GM21381 (cell line): Measurements from ENCODE around the gene HVCN1.
"Not testable (repeated sequence)": the region's sequence is repeated elsewhere in the genome, so short reads cannot be mapped to it uniquely, and the experiment has no call there.

Experiments used
- ATAC-seq: cut with Tn5 transposase; IDR thresholded peaks from one replicate; pipeline ENCODE4 v1.9.1; 2021; ENCODE audit warnings: mild to moderate bottlenecking, moderate library complexity; ENCODE audit not compliant: unreplicated experiment

HVCN1 gene

GRCh38 chr12:110668480-110669192 lies 20.3 kb downstream of the HVCN1 start:
- ATAC-seq = peak; percentile 11

DNA sequence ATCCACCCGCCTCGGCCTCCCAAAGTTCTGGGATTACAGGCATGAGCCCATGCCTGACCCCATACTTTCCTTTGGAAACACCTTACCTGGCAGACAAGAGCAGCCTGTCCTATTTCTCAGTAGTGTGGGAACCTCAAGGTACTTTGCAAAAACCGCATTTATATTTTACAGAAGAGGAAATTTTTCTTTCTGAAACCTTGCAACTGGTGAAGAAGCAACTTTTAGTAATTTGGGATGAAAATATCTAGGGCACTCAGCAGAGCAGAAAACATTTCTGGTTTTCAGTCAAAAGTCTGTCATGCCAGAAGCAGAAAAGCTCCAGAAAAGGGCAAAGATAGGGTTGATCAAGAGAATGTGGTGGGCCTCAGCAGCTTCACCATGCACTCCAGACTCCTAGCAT lies 21.2 kb downstream of the HVCN1 start:
- no peak for ATAC-seq

DNA sequence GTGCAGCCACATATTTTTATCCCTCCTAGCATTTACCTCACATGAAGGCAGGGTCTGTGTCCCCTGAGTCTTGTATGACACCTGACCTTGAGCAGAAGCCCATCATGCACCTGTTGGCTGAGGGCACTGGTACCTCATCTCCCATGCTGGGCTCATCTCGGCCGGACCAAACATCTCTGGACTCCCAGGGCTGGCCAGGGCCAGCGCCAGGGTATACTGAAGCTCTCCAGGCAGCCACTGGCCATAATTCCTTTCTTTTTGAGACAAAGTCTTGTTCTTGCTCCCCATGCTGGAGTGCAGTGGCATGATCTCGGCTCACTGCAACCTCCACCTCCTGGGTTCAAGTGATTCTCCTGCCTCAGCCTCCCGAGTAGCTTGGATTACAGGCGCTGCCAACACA lies 22.0 kb downstream of the HVCN1 start:
- no peak for ATAC-seq

- peak; percentile 93 for ATAC-seq
Measured at GRCh38 chr12:110661337-110661972, 27.5 kb downstream of the HVCN1 start.

DNA sequence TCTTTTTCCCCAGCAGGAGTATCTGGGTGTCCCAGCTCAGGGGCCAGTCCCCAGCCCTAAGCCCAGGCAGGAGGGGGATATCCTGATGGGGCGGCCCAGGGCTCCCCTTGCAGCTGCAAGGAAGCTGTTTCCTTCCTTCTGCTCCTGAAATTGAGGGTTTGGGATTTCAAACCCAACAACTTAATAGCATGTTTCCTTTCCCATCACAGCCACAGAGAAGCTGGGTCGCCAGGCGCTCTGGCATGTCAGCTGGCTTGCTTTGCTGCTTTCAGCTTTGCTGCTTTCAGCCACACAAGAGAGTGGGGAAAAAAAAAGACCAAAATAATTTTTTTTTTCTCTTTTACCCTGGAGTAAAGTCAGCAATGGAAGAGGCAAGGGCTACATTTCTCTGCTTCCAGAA lies 30.0 kb downstream of the HVCN1 start:
- ATAC-seq = no peak

DNA sequence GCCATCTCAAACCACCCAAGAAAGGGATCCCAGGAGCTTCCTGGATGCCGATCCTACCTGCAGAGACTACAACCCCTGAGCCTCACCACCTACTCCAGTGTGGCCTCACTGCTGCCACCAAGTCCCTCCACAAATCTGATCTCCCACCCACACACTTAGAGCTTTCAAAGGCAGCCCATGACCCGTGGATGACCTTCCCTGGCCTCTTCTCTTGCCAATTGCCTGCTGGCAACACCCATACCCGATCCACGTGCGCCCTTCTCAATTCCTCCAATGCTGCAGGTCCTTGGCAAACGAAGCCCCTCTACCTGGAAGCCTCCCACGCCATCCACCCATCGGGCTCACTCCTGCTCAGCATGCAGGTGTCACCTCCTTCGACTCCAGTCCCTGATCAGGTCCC lies 30.7 kb downstream of the HVCN1 start:
- no peak for ATAC-seq

GRCh38 chr12:110657747-110658146 lies 31.2 kb downstream of the HVCN1 start:
- ATAC-seq = no peak

GRCh38 chr12:110656071-110656655 lies 32.8 kb downstream of the HVCN1 start:
- no peak for ATAC-seq

- not testable (repeated sequence) for ATAC-seq
Measured at GRCh38 chr12:110654238-110654637, 34.7 kb downstream of the HVCN1 start.

DNA sequence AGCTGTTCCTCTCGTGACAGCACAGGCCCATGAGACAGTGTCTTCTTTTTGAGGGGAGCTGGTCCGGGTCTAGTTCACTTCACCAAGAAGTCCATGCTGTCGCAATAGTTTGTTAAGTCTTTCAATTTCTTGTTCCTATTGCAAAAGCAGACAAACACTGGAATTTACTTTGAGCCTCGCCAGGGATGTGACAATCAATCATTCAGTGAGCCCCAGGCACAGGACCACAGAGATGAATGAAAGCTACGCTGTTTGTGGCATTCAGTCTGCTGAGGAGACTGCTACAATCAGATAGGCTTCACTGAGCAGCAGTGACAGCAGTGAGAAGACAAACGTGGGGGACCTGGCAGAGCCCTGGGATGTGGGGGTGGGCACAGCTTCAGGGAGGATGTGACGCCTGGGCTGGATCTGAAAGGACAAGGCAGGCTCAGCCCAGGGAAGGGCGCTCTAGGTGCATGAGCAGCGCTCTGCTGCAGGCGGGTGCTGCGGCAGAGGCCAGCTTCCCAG lies 39.5 kb downstream of the HVCN1 start:
- no peak for ATAC-seq

DNA sequence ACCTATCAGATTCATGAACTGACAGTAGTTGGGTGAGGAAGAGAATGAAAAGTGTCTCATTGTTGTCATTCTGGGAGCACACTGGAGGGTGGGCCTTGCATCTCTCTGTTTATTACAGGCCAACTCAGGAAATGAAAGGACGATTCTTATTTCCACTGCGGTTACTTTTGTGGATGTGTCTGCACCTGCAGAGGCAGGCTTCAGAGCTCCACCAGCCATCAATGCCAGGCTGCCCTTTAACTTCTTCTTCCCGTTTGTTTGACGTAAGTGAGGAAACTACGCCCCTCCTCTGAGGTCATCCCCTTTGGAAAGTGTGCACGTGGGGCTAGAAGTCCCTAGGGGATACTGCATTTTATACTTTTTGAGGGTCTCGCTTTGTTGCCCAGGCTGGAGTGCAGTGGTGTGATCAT lies 41.3 kb downstream of the HVCN1 start:
- peak; percentile 74 for ATAC-seq

GRCh38 chr12:110641521-110641920 lies 47.4 kb downstream of the HVCN1 start:
- no peak for ATAC-seq

- no peak for ATAC-seq
Measured at GRCh38 chr12:110640275-110641025, 48.5 kb downstream of the HVCN1 start.

- ATAC-seq = no peak
Measured at GRCh38 chr12:110639336-110640141, 49.4 kb downstream of the HVCN1 start.

- no peak for ATAC-seq
Measured at GRCh38 chr12:110638796-110639195, 50.1 kb downstream of the HVCN1 start.

DNA sequence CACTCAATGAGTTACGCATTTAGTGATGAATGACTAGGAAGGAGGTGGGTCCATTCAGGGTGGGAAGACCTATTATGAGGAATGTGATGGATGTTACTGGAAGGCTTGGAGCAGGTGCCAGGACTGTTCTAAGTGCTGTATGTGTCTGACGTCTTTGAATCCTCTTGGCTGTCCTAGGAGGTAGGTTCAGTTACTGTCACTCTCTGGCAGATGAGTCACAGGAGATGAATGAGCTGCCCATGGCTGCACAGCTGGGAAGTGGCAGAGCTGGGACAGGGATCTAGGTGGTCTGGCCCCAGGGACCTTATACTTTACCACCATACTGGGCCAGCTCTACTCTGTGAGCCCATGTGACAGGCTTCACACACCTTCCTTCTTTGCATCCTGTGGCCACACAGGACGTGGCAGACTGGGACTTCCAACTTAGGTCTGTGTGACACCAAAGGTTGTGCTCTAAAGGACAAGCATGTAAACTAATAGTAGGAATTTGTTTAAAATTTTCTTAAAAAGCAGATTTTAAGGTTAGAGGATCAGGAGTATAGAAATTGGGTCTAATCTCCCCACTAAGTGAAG lies 51.0 kb downstream of the HVCN1 start:
- ATAC-seq = no peak

DNA sequence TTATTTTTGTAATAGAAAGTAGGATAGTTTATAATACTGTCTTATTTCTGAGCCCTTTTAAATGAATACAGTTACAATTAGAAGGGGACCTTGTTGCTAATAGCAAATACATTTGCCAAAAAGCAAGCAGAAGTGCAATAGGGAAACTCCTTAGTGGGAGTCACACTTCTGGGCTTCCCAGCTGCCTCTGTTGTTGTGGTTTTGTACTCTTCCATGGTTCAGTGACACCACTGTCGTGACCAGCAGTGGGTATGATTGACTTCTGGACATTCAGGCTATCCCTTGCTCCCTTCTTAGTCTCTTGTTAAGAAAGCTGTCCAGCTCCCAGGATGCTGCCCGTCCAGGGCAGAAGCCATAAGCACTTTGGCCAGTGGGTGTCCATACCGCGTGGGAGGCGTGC lies 52.4 kb downstream of the HVCN1 start:
- ATAC-seq = no peak

- no peak for ATAC-seq
Measured at GRCh38 chr12:110635055-110635454, 53.9 kb downstream of the HVCN1 start.

- no peak for ATAC-seq
Measured at GRCh38 chr12:110627500-110628195, 61.3 kb downstream of the HVCN1 start.

DNA sequence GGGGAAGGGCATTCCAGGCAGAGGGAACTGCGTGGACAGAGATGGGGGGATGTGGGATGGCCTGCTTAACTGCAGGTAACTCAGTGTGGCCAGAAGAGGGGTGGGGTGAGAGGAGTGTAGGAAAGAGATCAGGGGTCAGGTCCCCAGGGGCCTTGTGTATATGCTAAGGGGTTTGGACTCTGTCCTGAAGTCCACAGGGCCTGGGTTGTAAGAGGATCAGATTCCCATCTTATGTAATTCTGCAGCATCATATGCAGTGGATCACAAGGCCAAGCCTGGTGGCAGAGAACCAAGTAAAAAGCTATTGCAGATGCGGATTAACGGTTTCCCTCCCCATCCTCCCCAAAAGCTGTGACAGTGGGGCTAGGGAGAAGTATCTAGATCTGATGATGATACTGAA lies 66.3 kb downstream of the HVCN1 start:
- ATAC-seq = no peak
